Measurements from ENCODE around the gene LHPP. TPM values are rescaled to one million over a fixed set of nuclear protein-coding genes. Genes with fewer than 3 reads are reported as not detected.

The LHPP gene
- total and polyA plus RNA-seq, 2 experiments from 2014 or later: 27.4 to 40.2 TPM

GRCh38 chr10:124429576-124429975 lies 32.0 kb upstream of the LHPP start (continued):
- TF ChIP-seq CTCF (conservative IDR thresholded peaks at IDR 0.05; ENCODE audit: low read depth in 2 of 2) (no peak), EZH2phosphoT487 (IDR thresholded peaks at IDR 0.05; ENCODE audit: unreplicated experiment) (no peak), JUNB (IDR thresholded peaks at IDR 0.05; ENCODE audit: unreplicated experiment) (no peak), CREB1 (CRISPR knock-in tag; IDR thresholded peaks at IDR 0.05; ENCODE audit: low read depth) (no peak), NANOG (IDR thresholded peaks at IDR 0.05; ENCODE audit: borderline replicate concordance) (no peak), ZNF114 (CRISPR knock-in tag; IDR thresholded peaks at IDR 0.05) (no peak), ETS1 (IDR thresholded peaks at IDR 0.05) (no peak), REST (IDR thresholded peaks at IDR 0.05; ENCODE audit: unreplicated experiment) (no peak)

- H2AFZ ChIP-seq: no peak overlapping the region
- Mint-ChIP-seq H3K9me3 (no peaks in the 10 kb centered on the region), H3K4me3 (no peak overlapping the region), H3K27me3 (ENCODE audit: insufficient read depth, low read depth, poor library complexity) (peaks cover 5% of the 10 kb centered on the region), H3K27ac (no peak overlapping the region), H3K4me1 (peaks cover 14% of the 10 kb centered on the region), H3K36me3 (ENCODE audit: low read depth) (no peaks in the 10 kb centered on the region)
- H3K4me1 ChIP-seq (ENCODE audit: insufficient read depth): peaks cover 8% of the 10 kb centered on the region; the same call in 1 of the 2 replicates
- H3F3A ChIP-seq (replicated peaks; ENCODE audit: low read depth): no peaks in the 10 kb centered on the region
- H3K27ac ChIP-seq (ENCODE audit: low read depth): no peak overlapping the region
- H3K4me3 ChIP-seq: no peak overlapping the region
- no peaks in the 10 kb centered on the region for H3K9me2 ChIP-seq (ENCODE audit: insufficient read depth)
- no peak for ATAC-seq
- DNase-seq (ENCODE audit: low spot score): no peak
- no peaks in the 10 kb centered on the region; the same call in 1 of the 2 replicates for H4K20me1 ChIP-seq (replicated peaks; ENCODE audit: insufficient read depth)
- H3K36me3 ChIP-seq (ENCODE audit: insufficient read depth): no peaks in the 10 kb centered on the region
- H3K79me2 ChIP-seq (replicated peaks; ENCODE audit: insufficient read depth): no peaks in the 10 kb centered on the region
- H3K27me3 ChIP-seq (ENCODE audit: insufficient read depth): no peaks in the 10 kb centered on the region
- H3K4me2 ChIP-seq: no peak overlapping the region
- no peak for TF ChIP-seq POLR2AphosphoS5 (IDR thresholded peaks at IDR 0.05; ENCODE audit: low read depth)
- no peak for TF ChIP-seq EZH2 (IDR thresholded peaks at IDR 0.05; ENCODE audit: low read depth, unreplicated experiment)
- no peak for TF ChIP-seq EZH2phosphoT487 (IDR thresholded peaks at IDR 0.05; ENCODE audit: unreplicated experiment)
- no peak for TF ChIP-seq STAT1 (IDR thresholded peaks at IDR 0.05; ENCODE audit: unreplicated experiment)
- no peak for TF ChIP-seq ETS1 (IDR thresholded peaks at IDR 0.05)
- TF ChIP-seq NANOG (IDR thresholded peaks at IDR 0.05; ENCODE audit: borderline replicate concordance): no peak
- TF ChIP-seq ZNF331 (CRISPR knock-in tag; IDR thresholded peaks at IDR 0.05; ENCODE audit: low read depth): no peak
- no peak for TF ChIP-seq JUNB (IDR thresholded peaks at IDR 0.05; ENCODE audit: unreplicated experiment)
- TF ChIP-seq CTCF (conservative IDR thresholded peaks at IDR 0.05; ENCODE audit: low read depth in 2 of 2): no peak
- TF ChIP-seq ZNF114 (CRISPR knock-in tag; IDR thresholded peaks at IDR 0.05): no peak
- TF ChIP-seq CREB1 (CRISPR knock-in tag; IDR thresholded peaks at IDR 0.05; ENCODE audit: low read depth): no peak
These were observed 31.5 kb upstream of the LHPP start for GRCh38 chr10:124430077-124430476.

Measured in GM23338 (cell line).